Lung (tissue), 12 donors: ENCODE data around the gene ADM. TPM values are rescaled to one million over a fixed set of nuclear protein-coding genes. Genes with fewer than 3 reads are reported as not detected.

ENCODE experiments used
- ATAC-seq: fragments of 200-7000 bp; cut with Tn5 transposase; one replicate; pipeline ENCODE4 v1.9.1; 2020; ENCODE audit warnings: moderate number of reproducible peaks; ENCODE audit not compliant: insufficient read depth, low FRiP score
- DNase-seq, 3 donors: peaks; one replicate each; pipeline ENCODE4 v3.0.0-alpha.2; 2013 to 2017
- H3K27ac ChIP-seq, 2 donors: one replicate each; pipeline ENCODE4 v1.5.1; 2013; ENCODE audit warnings: mild to moderate bottlenecking in 2 of 2, moderate library complexity in 2 of 2, control low read depth in 1 of 2, inconsistent platforms in 1 of 2, low read depth in 1 of 2, low read length in 1 of 2
- H3K27me3 ChIP-seq, 3 donors: one replicate each; pipeline ENCODE4 v1.5.1; 2013; ENCODE audit warnings: low read length in 2 of 3; ENCODE audit not compliant: control insufficient read depth in 3 of 3, insufficient read depth in 3 of 3
- H3K36me3 ChIP-seq, 4 donors: one replicate each; pipeline ENCODE4 v1.5.1; 2013; ENCODE audit warnings: low read length in 4 of 4, mild to moderate bottlenecking in 1 of 4, moderate library complexity in 1 of 4; ENCODE audit not compliant: control insufficient read depth in 4 of 4, insufficient read depth in 4 of 4
- H3K4me1 ChIP-seq, 5 donors: one replicate each; pipeline ENCODE4 v1.5.1; 2013; ENCODE audit warnings: low read length in 5 of 5, mild to moderate bottlenecking in 2 of 5, moderate library complexity in 1 of 5; ENCODE audit not compliant: control insufficient read depth in 5 of 5, insufficient read depth in 5 of 5
- H3K4me3 ChIP-seq: one replicate; pipeline ENCODE4 v1.5.1; 2013; ENCODE audit warnings: mild to moderate bottlenecking, control low read depth, moderate library complexity
- H3K9ac ChIP-seq, 2 donors: one replicate each; pipeline ENCODE4 v1.5.1; 2013; ENCODE audit warnings: low read length in 2 of 2, control low read depth in 1 of 2; ENCODE audit not compliant: insufficient read depth in 1 of 2
- H3K9me3 ChIP-seq, 4 donors: one replicate each; pipeline ENCODE4 v1.5.1; 2013; ENCODE audit warnings: low read length in 3 of 4, mild to moderate bottlenecking in 1 of 4, moderate library complexity in 1 of 4; ENCODE audit not compliant: control insufficient read depth in 4 of 4, insufficient read depth in 3 of 4
- CTCF ChIP-seq: IDR thresholded peaks from 2 replicates; pipeline ENCODE4 v1.5.1; 2012; ENCODE audit warnings: mild to moderate bottlenecking; ENCODE audit errors: control extremely low read depth, extremely low read depth
- WGBS, 2 donors: extraction: QIAGEN DNeasy Blood & Tissue Kit; methylation state at CpG; one replicate each; pipeline ENCODE4 v1.1.7; 2013; 5-methylcytosine and 5-hydroxymethylcytosine counted together
- polyA plus RNA-seq, 2 donors: library from polyadenylated mRNA; stranded (reverse); fragments of 200-250 nt; gene quantifications; one replicate each; pipeline ENCODE4 v1.2.1, GENCODE V29; 2013
- total RNA-seq, 2 donors: library from RNA; depleted of rRNA in 1 of 2; stranded (reverse); fragments of >200 nt in 1 of 2; gene quantifications; one replicate each; pipeline ENCODE4 v1.2.1, GENCODE V29; 2014 to 2021
- donor health status: control.
- donor health status: control.
- donor health status: Bipolar disorder and iron deficiency.
- donor health status: healthy.
- donor health status: DM: yes; HTN: yes; CAD: no.

The ADM gene
- total and polyA plus RNA-seq, 4 donors: 16.2 to 349 (median 44.7) TPM

DNA sequence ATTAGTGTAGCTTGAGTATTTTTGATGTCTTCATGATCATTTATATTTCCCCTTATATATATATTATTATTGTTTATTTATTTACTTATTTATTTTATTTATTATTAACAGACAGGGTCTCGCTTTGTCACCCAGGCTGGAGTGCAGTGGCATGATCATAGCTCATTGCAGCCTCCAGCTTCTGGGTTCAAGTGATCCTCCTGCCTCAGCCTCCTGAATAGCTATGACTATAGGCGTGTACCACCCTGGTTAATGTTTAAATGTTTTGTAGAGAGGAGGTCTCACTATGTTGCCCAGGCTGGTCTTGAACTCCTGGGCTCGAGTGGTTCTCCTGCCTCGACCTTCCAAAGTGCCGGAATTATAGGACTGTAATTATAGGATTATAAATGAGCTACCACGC lies 10.2 kb downstream of the ADM start:
- no peak for DNase-seq
- WGBS, 2 donors: 91 to 96% methylated on average over 6 of the region's 6 CpGs
- no peaks in the 10 kb centered on the region for H3K9me3 ChIP-seq

GRCh38 chr11:10317151-10317755 lies 12.4 kb downstream of the ADM start:
- Histone ChIP-seq H3K9ac (no peak overlapping the region), H3K4me3 (no peak overlapping the region), H3K9me3 (no peaks in the 10 kb centered on the region), H3K4me1 (peaks cover 0 to 16% (median 3%) of the 10 kb centered on the region in 5 donors), H3K36me3 (no peaks in the 10 kb centered on the region), H3K27me3 (no peaks in the 10 kb centered on the region), H3K27ac (no peak overlapping the region)
- DNase-seq (no peak), ATAC-seq (no peak)
- WGBS, 2 donors: 82 to 96% methylated on average over 4 of the region's 4 CpGs
- TF ChIP-seq CTCF: no peak

More for the DNA sequence above, 10.2 kb downstream of the ADM start:
- no peaks in the 10 kb centered on the region for H3K36me3 ChIP-seq
- H3K9ac ChIP-seq: no peak overlapping the region
- H3K4me3 ChIP-seq: no peak overlapping the region
- H3K27ac ChIP-seq: no peak overlapping the region
- no peak for TF ChIP-seq CTCF
- H3K4me1 ChIP-seq: peaks cover 0 to 13% (median 3%) of the 10 kb centered on the region in 5 donors
- H3K27me3 ChIP-seq: no peaks in the 10 kb centered on the region
- ATAC-seq: no peak

- WGBS, 2 donors: 91 to 93% methylated on average over 5 of the region's 5 CpGs
- ATAC-seq (no peak), DNase-seq (no peak)
- Histone ChIP-seq H3K36me3 (no peaks in the 10 kb centered on the region), H3K27ac (no peak overlapping the region), H3K4me3 (no peak overlapping the region), H3K4me1 (peaks cover 1 to 22% (median 4%) of the 10 kb centered on the region in 5 donors), H3K27me3 (no peaks in the 10 kb centered on the region), H3K9ac (no peak overlapping the region), H3K9me3 (no peaks in the 10 kb centered on the region)
- no peak for TF ChIP-seq CTCF
These were observed 13.1 kb downstream of the ADM start for GRCh38 chr11:10317776-10318526.
